GM12874 (cell line): ENCODE measurements around the gene EPB41L3.

Experiments used
- TF ChIP-seq, protein P1 (sequence below): IDR thresholded peaks from 2 replicates; pipeline ENCODE4 v1.5.1; 2011; ENCODE audit warnings: low read depth, mild to moderate bottlenecking, control low read depth, low read length, moderate library complexity; ENCODE audit not compliant: insufficient read depth

Gene EPB41L3

DNA sequence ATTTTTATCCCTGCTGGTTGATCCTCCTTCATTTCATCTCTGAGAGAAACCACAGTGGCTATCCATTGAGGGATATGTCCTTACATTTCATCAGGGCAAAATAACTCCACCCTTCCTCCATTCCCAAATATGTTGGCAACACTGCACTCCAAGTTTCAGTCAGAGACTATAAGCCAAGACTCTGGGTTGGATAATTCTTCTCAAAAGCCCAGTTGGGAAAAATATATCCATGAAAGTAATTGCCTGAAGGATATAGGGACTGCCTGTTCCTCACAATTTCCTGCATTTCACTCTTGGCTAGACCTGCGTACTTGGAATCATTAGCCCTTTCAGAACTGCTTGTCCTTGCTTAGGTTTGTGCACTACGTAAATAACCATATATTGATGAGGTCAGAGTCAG lies 27.9 kb upstream of the EPB41L3 start:
- TF ChIP-seq, protein P1, sequence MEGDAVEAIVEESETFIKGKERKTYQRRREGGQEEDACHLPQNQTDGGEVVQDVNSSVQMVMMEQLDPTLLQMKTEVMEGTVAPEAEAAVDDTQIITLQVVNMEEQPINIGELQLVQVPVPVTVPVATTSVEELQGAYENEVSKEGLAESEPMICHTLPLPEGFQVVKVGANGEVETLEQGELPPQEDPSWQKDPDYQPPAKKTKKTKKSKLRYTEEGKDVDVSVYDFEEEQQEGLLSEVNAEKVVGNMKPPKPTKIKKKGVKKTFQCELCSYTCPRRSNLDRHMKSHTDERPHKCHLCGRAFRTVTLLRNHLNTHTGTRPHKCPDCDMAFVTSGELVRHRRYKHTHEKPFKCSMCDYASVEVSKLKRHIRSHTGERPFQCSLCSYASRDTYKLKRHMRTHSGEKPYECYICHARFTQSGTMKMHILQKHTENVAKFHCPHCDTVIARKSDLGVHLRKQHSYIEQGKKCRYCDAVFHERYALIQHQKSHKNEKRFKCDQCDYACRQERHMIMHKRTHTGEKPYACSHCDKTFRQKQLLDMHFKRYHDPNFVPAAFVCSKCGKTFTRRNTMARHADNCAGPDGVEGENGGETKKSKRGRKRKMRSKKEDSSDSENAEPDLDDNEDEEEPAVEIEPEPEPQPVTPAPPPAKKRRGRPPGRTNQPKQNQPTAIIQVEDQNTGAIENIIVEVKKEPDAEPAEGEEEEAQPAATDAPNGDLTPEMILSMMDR, result no peak

DNA sequence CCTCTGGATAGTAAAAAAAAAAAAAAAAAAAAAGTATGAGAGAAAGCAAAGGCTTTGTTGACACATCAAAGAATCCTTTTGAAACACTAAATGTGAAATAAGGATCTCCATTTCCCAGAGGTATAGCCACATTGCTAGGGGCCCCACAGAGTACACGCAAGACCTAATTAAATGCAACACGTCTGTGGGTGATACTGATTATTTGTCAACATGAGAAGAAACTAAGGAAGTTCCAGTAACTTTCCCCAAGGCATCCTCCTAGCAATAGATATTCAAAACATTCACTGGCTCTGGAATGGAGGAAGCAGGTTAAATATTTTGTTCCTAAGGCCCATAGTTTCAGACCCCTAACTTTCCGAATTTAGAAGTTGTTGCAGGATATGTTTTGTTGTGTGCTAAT lies 24.6 kb upstream of the EPB41L3 start:
- TF ChIP-seq, protein P1, result no peak

DNA sequence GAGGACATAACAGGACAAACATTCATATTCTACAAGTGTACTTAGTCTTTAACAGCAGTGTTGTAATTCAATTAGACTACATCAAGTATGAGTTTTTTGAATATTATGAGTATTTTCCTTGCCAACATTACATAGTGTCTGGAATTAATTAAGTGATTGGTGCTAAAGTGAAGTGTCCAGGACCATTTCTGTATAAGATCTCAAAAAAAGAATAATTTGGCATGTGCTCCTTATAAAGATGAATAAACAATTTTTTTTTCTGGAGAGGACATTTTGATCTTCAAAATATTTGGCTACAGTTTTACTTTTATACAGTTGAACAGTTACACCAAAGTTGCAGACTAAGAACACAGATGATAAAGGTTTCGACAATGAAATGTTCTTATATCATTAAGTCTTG lies 15.1 kb upstream of the EPB41L3 start:
- TF ChIP-seq, protein P1, result no peak

DNA sequence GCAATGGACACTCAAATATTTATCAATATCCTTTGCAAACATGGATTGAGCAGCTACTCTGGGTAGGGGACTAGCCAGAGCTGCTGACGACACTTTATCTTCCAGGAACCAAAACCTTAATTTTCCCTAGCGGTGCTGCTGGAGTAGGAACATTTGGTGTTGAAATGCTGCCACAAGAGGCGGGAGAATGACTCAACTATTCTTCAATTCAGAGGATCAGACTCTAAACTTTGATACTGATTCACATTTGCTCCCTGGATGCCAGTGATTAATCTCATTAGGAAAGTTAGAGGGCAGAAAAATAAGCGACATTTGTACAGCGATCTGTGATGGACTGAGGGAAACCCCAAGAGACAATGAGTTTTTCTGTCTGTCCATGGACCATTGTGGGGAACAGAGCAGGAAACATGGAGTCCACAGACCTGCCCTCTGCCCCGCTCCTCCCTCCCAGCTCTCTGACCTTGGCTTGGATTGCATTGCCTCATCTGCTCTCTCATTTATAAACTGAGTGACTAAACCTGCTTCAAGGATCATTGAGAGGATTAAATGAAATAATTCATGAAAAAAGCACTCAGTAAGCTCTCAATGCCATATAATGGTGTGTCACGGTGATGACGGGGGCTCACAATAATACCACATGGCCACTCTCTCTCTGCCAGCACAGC lies 12.6 kb upstream of the EPB41L3 start:
- TF ChIP-seq, protein P1, result no peak

DNA sequence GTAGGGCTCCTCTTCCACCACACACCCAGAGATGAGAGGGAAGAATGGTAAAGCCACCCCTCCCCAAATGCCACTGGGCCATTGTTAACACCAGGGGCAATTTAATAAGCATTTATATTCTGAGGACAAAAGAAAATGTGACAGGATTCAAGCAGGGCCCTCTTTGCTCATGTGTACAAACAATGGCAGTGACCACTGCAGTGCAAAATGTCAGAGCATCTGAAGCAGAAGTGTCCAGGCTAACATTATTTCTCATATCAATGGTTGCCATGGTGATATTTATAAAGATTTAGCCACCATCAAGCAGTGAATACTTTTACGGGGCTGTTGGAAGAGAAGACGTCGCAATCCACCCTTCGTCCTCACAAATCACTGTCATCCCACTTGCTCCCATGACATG lies 10.8 kb upstream of the EPB41L3 start:
- TF ChIP-seq, protein P1, result no peak

DNA sequence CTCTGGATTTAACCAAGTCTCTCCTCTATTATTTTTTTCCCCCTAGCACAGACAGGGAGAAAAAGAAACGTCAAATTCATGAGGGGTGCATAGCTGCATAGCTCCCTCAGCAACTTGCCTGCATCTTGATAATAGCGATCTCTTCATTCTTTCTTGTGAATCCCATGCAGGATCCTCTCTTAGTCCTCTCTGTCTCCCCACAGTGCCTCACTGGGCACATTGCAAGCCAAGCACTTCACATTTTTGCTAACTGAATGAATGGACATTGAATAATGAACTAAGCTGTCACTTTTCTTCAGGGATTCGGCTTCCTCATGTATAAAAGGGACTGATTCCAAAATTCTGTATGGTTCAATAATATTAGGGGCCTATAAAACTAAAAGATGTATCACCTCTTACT lies 2.9 kb upstream of the EPB41L3 start:
- TF ChIP-seq, protein P1, result 0 out of 2 replicates have a peak, but pooled peaks have one; percentile 5

DNA sequence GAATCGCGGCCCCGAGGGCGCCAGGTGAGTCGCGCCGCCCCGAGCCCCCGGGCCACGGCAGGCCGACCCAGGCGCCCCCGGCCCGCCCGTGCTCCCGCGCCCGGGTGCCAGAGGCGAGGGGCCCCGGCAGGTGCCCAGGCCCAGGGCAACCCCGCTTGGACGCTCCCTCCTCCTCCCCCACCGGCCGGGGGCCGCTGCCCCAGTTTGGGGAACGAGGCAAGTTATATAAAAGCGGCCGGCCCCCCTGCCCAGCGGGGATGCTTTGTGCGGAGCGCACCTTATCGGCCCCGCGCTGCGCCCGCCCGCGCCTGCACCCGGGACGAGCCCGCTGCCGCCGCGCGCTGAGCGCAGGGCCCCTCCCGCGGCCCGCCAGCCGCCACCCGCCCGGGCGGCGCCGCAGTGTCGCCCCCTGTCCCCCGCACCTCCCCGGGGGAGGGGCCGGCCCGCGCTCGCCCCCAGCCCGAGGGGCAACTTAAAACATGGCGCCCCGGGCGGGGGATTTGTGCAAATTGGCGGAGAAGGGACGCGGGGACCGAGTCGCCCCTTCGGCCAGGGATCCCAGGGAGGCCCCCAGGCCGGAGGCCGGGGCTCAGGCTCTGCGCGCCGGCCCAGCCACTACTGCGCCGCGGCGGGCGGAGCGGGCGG lies 639 bp downstream of the EPB41L3 start:
- TF ChIP-seq, protein P1, result no peak
